ENCODE measurements around the gene INSM1. TPM values are rescaled to one million over a fixed set of nuclear protein-coding genes. Genes with fewer than 3 reads are reported as not detected.

INSM1 gene
- total RNA-seq, 2 experiments from 2014 or later: not detected

DNA sequence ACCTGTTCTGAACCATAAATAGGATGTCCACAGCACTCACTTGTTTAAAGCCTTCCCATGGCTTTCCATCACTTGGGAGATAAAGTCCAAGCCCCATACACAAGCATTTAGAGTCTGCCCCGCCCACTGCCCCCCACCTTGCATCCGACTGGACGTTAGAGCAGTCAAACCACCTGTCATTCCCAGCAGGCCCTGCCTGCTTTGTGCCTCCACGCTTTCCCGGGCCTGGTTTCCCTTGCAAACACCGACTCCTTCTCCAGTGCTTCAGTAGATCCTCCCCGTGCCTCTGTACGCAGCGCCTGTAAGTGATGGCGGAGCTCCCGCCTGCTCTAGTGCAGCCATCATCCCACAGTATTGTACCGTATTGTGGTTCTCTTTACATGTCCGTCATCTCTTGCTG lies 38.3 kb upstream of the INSM1 start:
- no peaks in the 10 kb centered on the region for H3K36me3 Mint-ChIP-seq (ENCODE audit: low read depth)
- Histone ChIP-seq H3K4me1 (ENCODE audit: insufficient read depth, low read length) (no peaks in the 10 kb centered on the region), H3K27me3 (ENCODE audit: control insufficient read depth in 1 of 2, insufficient read depth in 2 of 2, low read length in 2 of 2) (no peaks in the 10 kb centered on the region), H3K9me3 (ENCODE audit: control insufficient read depth in 1 of 2, insufficient read depth in 1 of 2, low read length in 2 of 2) (no peaks in the 10 kb centered on the region), H3K4me3 (ENCODE audit: low read length) (no peak overlapping the region), H3K27ac (ENCODE audit: low read depth in 1 of 2, low read length in 2 of 2) (no peak overlapping the region), H3K36me3 (ENCODE audit: insufficient read depth, low read length) (no peaks in the 10 kb centered on the region)
- DNase-seq: no peak
- no peak overlapping the region for H3K27ac Mint-ChIP-seq
- intact Hi-C loops (cut with DNase I, micrococcal nuclease): no loop called here
- TF ChIP-seq, protein P1, sequence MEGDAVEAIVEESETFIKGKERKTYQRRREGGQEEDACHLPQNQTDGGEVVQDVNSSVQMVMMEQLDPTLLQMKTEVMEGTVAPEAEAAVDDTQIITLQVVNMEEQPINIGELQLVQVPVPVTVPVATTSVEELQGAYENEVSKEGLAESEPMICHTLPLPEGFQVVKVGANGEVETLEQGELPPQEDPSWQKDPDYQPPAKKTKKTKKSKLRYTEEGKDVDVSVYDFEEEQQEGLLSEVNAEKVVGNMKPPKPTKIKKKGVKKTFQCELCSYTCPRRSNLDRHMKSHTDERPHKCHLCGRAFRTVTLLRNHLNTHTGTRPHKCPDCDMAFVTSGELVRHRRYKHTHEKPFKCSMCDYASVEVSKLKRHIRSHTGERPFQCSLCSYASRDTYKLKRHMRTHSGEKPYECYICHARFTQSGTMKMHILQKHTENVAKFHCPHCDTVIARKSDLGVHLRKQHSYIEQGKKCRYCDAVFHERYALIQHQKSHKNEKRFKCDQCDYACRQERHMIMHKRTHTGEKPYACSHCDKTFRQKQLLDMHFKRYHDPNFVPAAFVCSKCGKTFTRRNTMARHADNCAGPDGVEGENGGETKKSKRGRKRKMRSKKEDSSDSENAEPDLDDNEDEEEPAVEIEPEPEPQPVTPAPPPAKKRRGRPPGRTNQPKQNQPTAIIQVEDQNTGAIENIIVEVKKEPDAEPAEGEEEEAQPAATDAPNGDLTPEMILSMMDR (IDR thresholded peaks at IDR 0.05): no peak
- POLR2A ChIA-PET: no interaction called here
- ATAC-seq (ENCODE audit: poor library complexity): no peak
- CTCF ChIA-PET: no interaction called here
- H3K4me3 Mint-ChIP-seq: no peak overlapping the region
- H3K4me1 Mint-ChIP-seq (ENCODE audit: low read depth): no peaks in the 10 kb centered on the region
- H3K27me3 Mint-ChIP-seq: peaks cover 9% of the 10 kb centered on the region
- H3K9me3 Mint-ChIP-seq: no peaks in the 10 kb centered on the region

DNA sequence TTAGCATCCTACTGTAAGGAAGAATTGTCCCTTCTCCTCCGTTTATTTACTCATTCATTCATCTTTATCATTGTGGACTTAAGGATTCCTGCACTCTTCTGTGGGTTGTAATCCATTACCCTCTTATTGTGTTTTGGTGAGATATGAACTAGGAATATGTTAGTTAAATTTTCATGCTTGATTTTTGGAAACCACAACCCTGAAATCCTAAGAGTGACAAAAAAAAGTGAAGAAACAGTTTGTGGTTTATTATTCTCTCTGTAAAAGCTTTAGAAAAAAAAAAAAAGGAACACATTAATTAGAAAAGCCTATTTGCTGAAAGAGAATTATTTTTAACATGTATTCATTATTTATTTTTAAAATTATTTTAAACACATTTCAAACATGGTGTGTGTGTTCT lies 36.7 kb upstream of the INSM1 start:
- TF ChIP-seq, protein P1 (IDR thresholded peaks at IDR 0.05): no peak
- intact Hi-C loops (cut with DNase I, micrococcal nuclease): no loop called here
- no peak overlapping the region for H3K27ac Mint-ChIP-seq
- no peaks in the 10 kb centered on the region for H3K4me1 Mint-ChIP-seq (ENCODE audit: low read depth)
- DNase-seq: no peak
- H3K36me3 ChIP-seq (ENCODE audit: insufficient read depth, low read length): no peaks in the 10 kb centered on the region
- H3K36me3 Mint-ChIP-seq (ENCODE audit: low read depth): no peaks in the 10 kb centered on the region
- no peak for ATAC-seq (ENCODE audit: poor library complexity)
- no peaks in the 10 kb centered on the region for H3K9me3 ChIP-seq (ENCODE audit: control insufficient read depth in 1 of 2, insufficient read depth in 1 of 2, low read length in 2 of 2)
- peaks cover 9% of the 10 kb centered on the region for H3K27me3 Mint-ChIP-seq
- H3K4me3 Mint-ChIP-seq: no peak overlapping the region
- ChIA-PET POLR2A (no interaction called here), CTCF (no interaction called here)
- H3K27ac ChIP-seq (ENCODE audit: low read depth in 1 of 2, low read length in 2 of 2): no peak overlapping the region
- H3K9me3 Mint-ChIP-seq: no peaks in the 10 kb centered on the region
- no peaks in the 10 kb centered on the region for H3K27me3 ChIP-seq (ENCODE audit: control insufficient read depth in 1 of 2, insufficient read depth in 2 of 2, low read length in 2 of 2)
- H3K4me1 ChIP-seq (ENCODE audit: insufficient read depth, low read length): no peaks in the 10 kb centered on the region
- H3K4me3 ChIP-seq (ENCODE audit: low read length): no peak overlapping the region

DNA sequence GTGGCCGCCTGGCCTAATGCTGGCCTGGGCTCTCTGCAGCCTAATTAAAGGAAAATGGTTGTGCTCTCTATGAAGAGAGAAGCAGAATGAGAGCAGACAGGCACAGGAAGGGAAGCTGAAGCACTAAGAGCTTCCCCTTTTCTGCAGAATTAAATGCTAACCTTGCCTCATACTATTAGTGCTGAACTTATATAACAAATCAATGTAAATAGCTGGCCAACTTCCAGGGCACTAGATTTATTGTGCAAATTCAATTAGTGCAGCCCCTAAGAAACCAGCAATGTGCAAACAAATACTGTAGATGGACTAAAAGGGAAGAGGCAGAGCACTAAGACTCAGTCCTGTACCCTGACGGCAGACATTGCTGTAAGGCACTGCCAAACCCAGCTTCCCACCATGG lies 36.1 kb upstream of the INSM1 start:
- no peaks in the 10 kb centered on the region for H3K4me1 ChIP-seq (ENCODE audit: insufficient read depth, low read length)
- H3K27me3 ChIP-seq (ENCODE audit: control insufficient read depth in 1 of 2, insufficient read depth in 2 of 2, low read length in 2 of 2): no peaks in the 10 kb centered on the region
- Mint-ChIP-seq H3K9me3 (no peaks in the 10 kb centered on the region), H3K27ac (no peak overlapping the region), H3K27me3 (peaks cover 9% of the 10 kb centered on the region), H3K36me3 (ENCODE audit: low read depth) (no peaks in the 10 kb centered on the region), H3K4me3 (no peak overlapping the region), H3K4me1 (ENCODE audit: low read depth) (no peaks in the 10 kb centered on the region)
- CTCF ChIA-PET: no interaction called here
- no peaks in the 10 kb centered on the region for H3K36me3 ChIP-seq (ENCODE audit: insufficient read depth, low read length)
- H3K27ac ChIP-seq (ENCODE audit: low read depth in 1 of 2, low read length in 2 of 2): no peak overlapping the region
- TF ChIP-seq, protein P1 (IDR thresholded peaks at IDR 0.05): no peak
- intact Hi-C loops (cut with DNase I, micrococcal nuclease): no loop called here
- H3K4me3 ChIP-seq (ENCODE audit: low read length): no peak overlapping the region
- POLR2A ChIA-PET: no interaction called here
- DNase-seq (no peak), ATAC-seq (ENCODE audit: poor library complexity) (no peak)
- H3K9me3 ChIP-seq (ENCODE audit: control insufficient read depth in 1 of 2, insufficient read depth in 1 of 2, low read length in 2 of 2): no peaks in the 10 kb centered on the region
